Loucy (cell line): ENCODE data around the gene TMEM245.

ENCODE experiments used
- CTCF ChIP-seq: fragments of 200-600 bp; sonication (generic); conservative IDR thresholded peaks from 2 replicates; pipeline ENCODE4 v1.5.1; 2014; ENCODE audit warnings: mild to moderate bottlenecking, antibody characterized with exemption, low read length
- EZH2phosphoT487 ChIP-seq: fragments of 200-600 bp; IDR thresholded peaks from 2 replicates; pipeline ENCODE4 v1.6.1; 2018; ENCODE audit warnings: antibody characterized with exemption, mild to moderate bottlenecking, moderate library complexity, borderline replicate concordance

- TF ChIP-seq CTCF (no peak), EZH2phosphoT487 (no peak)
Observed at GRCh38 chr9:109092051-109092580, 27.6 kb downstream of the TMEM245 start.
